ENCODE measurements around the gene EN2. TPM values are rescaled to one million over a fixed set of nuclear protein-coding genes. Genes with fewer than 3 reads are reported as not detected.

EN2 gene
- total and polyA plus RNA-seq, 2 of the 4 experiments (the other 2 are of a cell fraction) = not detected

DNA sequence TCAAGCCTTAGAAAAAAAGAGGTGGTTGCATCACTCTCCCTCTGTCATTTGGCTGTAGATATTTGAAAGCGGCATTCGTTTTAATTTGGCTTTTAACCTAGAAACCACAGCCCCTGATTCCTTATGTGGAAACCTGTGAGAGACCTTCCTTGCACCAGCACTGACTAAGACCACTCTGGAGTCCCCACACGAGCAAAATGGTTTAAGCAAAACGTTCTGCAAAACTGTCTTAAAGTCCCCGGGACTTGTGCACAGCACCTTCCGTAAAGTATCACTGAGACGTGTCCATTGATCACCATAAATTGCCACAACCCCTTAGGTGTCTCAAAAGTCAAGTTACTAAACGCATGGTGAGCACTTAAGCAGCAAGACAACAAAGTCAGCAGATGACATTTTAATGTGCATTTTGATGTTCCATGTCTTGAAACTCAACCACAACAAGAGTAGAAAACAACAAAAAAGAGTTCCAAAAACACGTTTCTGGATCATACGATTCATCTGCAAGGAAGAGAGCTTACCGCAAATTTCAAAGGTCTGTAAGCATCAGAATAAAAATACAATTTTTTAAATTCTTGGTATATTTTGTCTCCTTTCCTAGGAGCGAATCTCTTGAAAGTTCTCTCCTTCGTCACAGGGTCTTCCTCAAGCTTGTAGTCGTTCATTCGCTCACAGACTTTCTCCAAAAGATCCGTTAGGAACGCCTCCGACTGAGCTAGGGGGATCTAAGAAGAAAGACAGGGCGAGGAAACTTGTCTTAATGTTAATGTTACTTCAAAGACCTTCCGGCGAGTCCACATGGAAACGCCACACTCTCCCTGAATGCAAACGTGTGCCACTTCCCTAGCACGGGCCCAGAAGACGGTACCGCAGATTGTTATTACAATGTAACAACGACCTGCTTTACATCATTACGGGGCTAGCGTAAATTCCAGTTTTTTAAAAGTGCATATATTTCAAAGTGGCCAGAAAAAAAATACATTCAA lies 50.7 kb downstream of the EN2 start:
- Histone ChIP-seq H3K36me3 (ENCODE audit: control insufficient read depth, insufficient read depth, low read length) (no peaks in the 10 kb centered on the region), H3K56ac (ENCODE audit: extremely low read depth, insufficient read depth, low read length) (no peak overlapping the region), H2AK9ac (replicated peaks; ENCODE audit: low read depth, low read length, poor library complexity) (no peak overlapping the region), H3K23ac (ENCODE audit: low read depth, low read length) (no peak overlapping the region), H2BK15ac (ENCODE audit: low read depth, low read length) (no peak overlapping the region), H2BK120ac (ENCODE audit: low read depth, low read length) (no peak overlapping the region), H4K91ac (ENCODE audit: insufficient read depth, low read depth, low read length) (no peak overlapping the region), H3K9me1 (ENCODE audit: insufficient read depth, low read length) (no peaks in the 10 kb centered on the region), H3K18ac (ENCODE audit: low read depth, low read length) (no peak overlapping the region), H4K8ac (ENCODE audit: low read depth in 2 of 2, low read length in 2 of 2) (no peak overlapping the region), H3K4me2 (ENCODE audit: low read depth, low read length) (no peak overlapping the region), H2BK5ac (ENCODE audit: low read depth, low read length, poor library complexity, severe bottlenecking) (no peak overlapping the region), H2AK5ac (ENCODE audit: low read depth, low read length) (no peak overlapping the region), H3K9me3 (ENCODE audit: control insufficient read depth, insufficient read depth, low read length) (no peaks in the 10 kb centered on the region; the same call in 1 of the 2 replicates), H3K4me3 (ENCODE audit: insufficient read depth, low read depth, low read length) (no peak overlapping the region), H3K79me1 (ENCODE audit: low read depth in 1 of 2, low read length in 2 of 2) (no peaks in the 10 kb centered on the region), H4K5ac (ENCODE audit: low read depth, low read length) (no peak overlapping the region), H3K4me1 (ENCODE audit: control insufficient read depth, insufficient read depth, low read length) (no peaks in the 10 kb centered on the region), H3K9ac (ENCODE audit: low read depth, low read length) (no peak overlapping the region), H3K4ac (ENCODE audit: low read depth, low read length) (no peak overlapping the region), H3K27me3 (ENCODE audit: control insufficient read depth, insufficient read depth, low read length) (peaks cover 45% of the 10 kb centered on the region), H4K20me1 (ENCODE audit: insufficient read depth, low read length) (no peaks in the 10 kb centered on the region), H2BK20ac (ENCODE audit: low read depth, low read length) (no peak overlapping the region), H3K27ac (ENCODE audit: insufficient read depth, low read length) (no peak overlapping the region), H3K14ac (replicated peaks; ENCODE audit: low read depth, low read length) (no peak overlapping the region), H2AFZ (replicated peaks; ENCODE audit: low read length, poor library complexity) (no peak overlapping the region)
- BruUV-seq (replicated peaks) = no TSS peak
- DNase-seq = no peak
- dilution Hi-C loops (cut with HindIII; ENCODE audit: low sequenced_read_pairs, unreplicated experiment) = no loop called here
- 3% methylated on average over 4 of the region's 29 CpGs; no CpG with 5 or more reads in 1 of the 2 experiments for WGBS, 2 experiments (ENCODE audit: extremely low coverage in 2 of 2, insufficient read length in 1 of 2)
- TF ChIP-seq, protein P1, sequence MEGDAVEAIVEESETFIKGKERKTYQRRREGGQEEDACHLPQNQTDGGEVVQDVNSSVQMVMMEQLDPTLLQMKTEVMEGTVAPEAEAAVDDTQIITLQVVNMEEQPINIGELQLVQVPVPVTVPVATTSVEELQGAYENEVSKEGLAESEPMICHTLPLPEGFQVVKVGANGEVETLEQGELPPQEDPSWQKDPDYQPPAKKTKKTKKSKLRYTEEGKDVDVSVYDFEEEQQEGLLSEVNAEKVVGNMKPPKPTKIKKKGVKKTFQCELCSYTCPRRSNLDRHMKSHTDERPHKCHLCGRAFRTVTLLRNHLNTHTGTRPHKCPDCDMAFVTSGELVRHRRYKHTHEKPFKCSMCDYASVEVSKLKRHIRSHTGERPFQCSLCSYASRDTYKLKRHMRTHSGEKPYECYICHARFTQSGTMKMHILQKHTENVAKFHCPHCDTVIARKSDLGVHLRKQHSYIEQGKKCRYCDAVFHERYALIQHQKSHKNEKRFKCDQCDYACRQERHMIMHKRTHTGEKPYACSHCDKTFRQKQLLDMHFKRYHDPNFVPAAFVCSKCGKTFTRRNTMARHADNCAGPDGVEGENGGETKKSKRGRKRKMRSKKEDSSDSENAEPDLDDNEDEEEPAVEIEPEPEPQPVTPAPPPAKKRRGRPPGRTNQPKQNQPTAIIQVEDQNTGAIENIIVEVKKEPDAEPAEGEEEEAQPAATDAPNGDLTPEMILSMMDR (conservative IDR thresholded peaks at IDR 0.05; ENCODE audit: low read depth, low read length) = no peak
- no peak for TF ChIP-seq MXI1 (IDR thresholded peaks at IDR 0.05; ENCODE audit: borderline replicate concordance, low read depth, low read length)
- TF ChIP-seq POLR2A (IDR thresholded peaks at IDR 0.05; ENCODE audit: low read depth, low read length) = no peak
- no peak for TF ChIP-seq RFX5 (IDR thresholded peaks at IDR 0.05; ENCODE audit: low read depth, low read length)
- no peak for TF ChIP-seq CHD1 (IDR thresholded peaks at IDR 0.05; ENCODE audit: low read depth, low read length)
- no peak for TF ChIP-seq RCOR1 (IDR thresholded peaks at IDR 0.05; ENCODE audit: insufficient replicate concordance, low read length)
- no peak for TF ChIP-seq MAZ (IDR thresholded peaks at IDR 0.05; ENCODE audit: borderline replicate concordance, low read depth, low read length)
- no peak for TF ChIP-seq BHLHE40 (IDR thresholded peaks at IDR 0.05; ENCODE audit: low read depth, low read length)
- TF ChIP-seq, protein P2, sequence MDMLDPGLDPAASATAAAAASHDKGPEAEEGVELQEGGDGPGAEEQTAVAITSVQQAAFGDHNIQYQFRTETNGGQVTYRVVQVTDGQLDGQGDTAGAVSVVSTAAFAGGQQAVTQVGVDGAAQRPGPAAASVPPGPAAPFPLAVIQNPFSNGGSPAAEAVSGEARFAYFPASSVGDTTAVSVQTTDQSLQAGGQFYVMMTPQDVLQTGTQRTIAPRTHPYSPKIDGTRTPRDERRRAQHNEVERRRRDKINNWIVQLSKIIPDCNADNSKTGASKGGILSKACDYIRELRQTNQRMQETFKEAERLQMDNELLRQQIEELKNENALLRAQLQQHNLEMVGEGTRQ (IDR thresholded peaks at IDR 0.05; ENCODE audit: low read depth, low read length) = no peak
- TF ChIP-seq MAFK (IDR thresholded peaks at IDR 0.05; ENCODE audit: low read depth, low read length) = no peak
- no peak for TF ChIP-seq NFE2L2 (IDR thresholded peaks at IDR 0.05; ENCODE audit: low read depth, low read length)
- TF ChIP-seq, protein P3, sequence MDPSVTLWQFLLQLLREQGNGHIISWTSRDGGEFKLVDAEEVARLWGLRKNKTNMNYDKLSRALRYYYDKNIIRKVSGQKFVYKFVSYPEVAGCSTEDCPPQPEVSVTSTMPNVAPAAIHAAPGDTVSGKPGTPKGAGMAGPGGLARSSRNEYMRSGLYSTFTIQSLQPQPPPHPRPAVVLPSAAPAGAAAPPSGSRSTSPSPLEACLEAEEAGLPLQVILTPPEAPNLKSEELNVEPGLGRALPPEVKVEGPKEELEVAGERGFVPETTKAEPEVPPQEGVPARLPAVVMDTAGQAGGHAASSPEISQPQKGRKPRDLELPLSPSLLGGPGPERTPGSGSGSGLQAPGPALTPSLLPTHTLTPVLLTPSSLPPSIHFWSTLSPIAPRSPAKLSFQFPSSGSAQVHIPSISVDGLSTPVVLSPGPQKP (IDR thresholded peaks at IDR 0.05; ENCODE audit: borderline replicate concordance, low read depth, low read length) = no peak
- in situ Hi-C loops (cut with MboI; ENCODE audit: low sequenced_read_pairs) = no loop called here
- ATAC-seq (ENCODE audit: low read depth) = no peak
- ChIA-PET CTCF (interaction anchor here (0.6 kb wide), 1 partner anchor 1016 kb away, joined by 6 read pairs; no protein-coding TSS in a partner anchor), POLR2A (ENCODE audit: unreplicated experiment) (no interaction called here)
- intact Hi-C loops (cut with micrococcal nuclease) = no loop called here
